Hepatocyte (in vitro differentiated cells): ENCODE measurements around the gene C10orf62. TPM values are rescaled to one million over a fixed set of nuclear protein-coding genes. Genes with fewer than 3 reads are reported as not detected.

Experiments
- DNase-seq: peaks from one replicate; pipeline ENCODE4 v3.0.0-alpha.2; 2016; ENCODE audit warnings: low spot score
- H2AFZ ChIP-seq: fragments of 200-600 bp; sonication (generic); 2 replicates; pipeline ENCODE4 v1.6.0; 2016; ENCODE audit warnings: antibody characterized with exemption, mild to moderate bottlenecking
- H3K27ac ChIP-seq: fragments of 200-600 bp; sonication (generic); 2 replicates; pipeline ENCODE4 v1.5.1; 2016; ENCODE audit warnings: mild to moderate bottlenecking
- H3K27me3 ChIP-seq: fragments of 200-600 bp; sonication (generic); 2 replicates; pipeline ENCODE4 v1.6.1; 2016
- H3K36me3 ChIP-seq: fragments of 200-600 bp; sonication (generic); replicated peaks from 2 replicates; pipeline ENCODE4 v1.5.1; 2016; ENCODE audit warnings: low read depth; ENCODE audit not compliant: insufficient read depth
- H3K4me1 ChIP-seq: fragments of 200-600 bp; sonication (generic); 2 replicates; pipeline ENCODE4 v1.5.1; 2016; ENCODE audit warnings: mild to moderate bottlenecking, moderate library complexity; ENCODE audit not compliant: insufficient read depth
- H3K4me2 ChIP-seq: fragments of 200-600 bp; sonication (generic); 2 replicates; pipeline ENCODE4 v1.6.0; 2016
- H3K4me3 ChIP-seq: fragments of 200-600 bp; sonication (generic); 2 replicates; pipeline ENCODE4 v1.5.1; 2016; ENCODE audit warnings: mild to moderate bottlenecking
- H3K79me2 ChIP-seq: fragments of 200-600 bp; sonication (generic); 2 replicates; pipeline ENCODE4 v1.6.0; 2017; ENCODE audit warnings: mild to moderate bottlenecking
- H3K9me2 ChIP-seq: fragments of 200-600 bp; sonication (generic); replicated peaks from 2 replicates; pipeline ENCODE4 v1.6.0; 2017; ENCODE audit warnings: mild to moderate bottlenecking; ENCODE audit not compliant: insufficient read depth
- H3K9me3 ChIP-seq: fragments of 200-600 bp; sonication (generic); 2 replicates; pipeline ENCODE4 v1.5.1; 2016; ENCODE audit warnings: low read depth, mild to moderate bottlenecking
- H4K20me1 ChIP-seq: fragments of 200-600 bp; sonication (generic); 2 replicates; pipeline ENCODE4 v1.6.0; 2016; ENCODE audit warnings: mild to moderate bottlenecking; ENCODE audit not compliant: insufficient read depth, poor library complexity, severe bottlenecking
- CTCF ChIP-seq: fragments of 200-600 bp; sonication (generic); IDR thresholded peaks from 2 replicates; pipeline ENCODE4 v1.5.1; 2016; ENCODE audit warnings: antibody characterized with exemption, mild to moderate bottlenecking; ENCODE audit not compliant: poor library complexity
- EZH2 ChIP-seq: fragments of 200-600 bp; sonication (generic); IDR thresholded peaks from 2 replicates; pipeline ENCODE4 v1.6.1; 2016; ENCODE audit warnings: antibody characterized with exemption, mild to moderate bottlenecking, borderline replicate concordance
- EZH2phosphoT487 ChIP-seq: fragments of 200-600 bp; sonication (generic); IDR thresholded peaks from one replicate; pipeline ENCODE4 v1.6.1; 2018; ENCODE audit warnings: antibody characterized with exemption, mild to moderate bottlenecking, low read depth, moderate library complexity; ENCODE audit not compliant: unreplicated experiment, severe bottlenecking
- WGBS: methylation state at CpG from one replicate; pipeline ENCODE4 v1.1.6; 2016; ENCODE audit warnings: low lambda C conversion rate; ENCODE audit errors: missing lambda C conversion rate; 5-methylcytosine and 5-hydroxymethylcytosine counted together
- polyA plus RNA-seq: library from polyadenylated mRNA; unstranded; fragments of >200 nt; fragmentation: Nextera tagmentation; extraction: Ambion mirVana; gene quantifications from 2 replicates; pipeline ENCODE4 v1.2.1, GENCODE V29; 2016
- total RNA-seq: library from RNA; depleted of rRNA; stranded (reverse); fragments of >200 nt; gene quantifications from 2 replicates; pipeline ENCODE4 v1.2.3, GENCODE V29; 2014

Gene C10orf62
- total and polyA plus RNA-seq, 2 experiments from 2014 or later, result 0.23 TPM; not detected in 1

DNA sequence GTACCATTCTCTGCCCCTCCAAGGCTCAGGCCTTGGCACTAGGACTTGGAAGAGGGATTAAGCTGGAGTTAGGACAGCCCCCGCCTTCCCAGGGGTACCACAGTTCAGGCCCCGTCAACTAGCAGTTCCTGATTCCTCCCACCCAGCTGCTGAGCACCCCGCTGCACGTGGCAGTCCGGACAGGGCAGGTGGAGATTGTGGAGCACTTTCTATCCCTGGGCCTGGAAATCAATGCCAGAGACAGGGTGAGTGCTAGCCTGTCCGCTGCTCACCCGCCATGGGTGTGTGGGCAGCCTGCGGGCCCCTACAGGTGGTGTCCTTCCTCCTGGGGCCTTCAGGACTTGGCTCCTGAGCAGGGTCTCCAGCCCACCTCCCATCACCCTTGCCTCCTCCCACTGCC, 7.4 kb upstream of the C10orf62 start:
- no peak for TF ChIP-seq EZH2phosphoT487
- TF ChIP-seq EZH2, result no peak
- no peak for TF ChIP-seq CTCF
- 99% methylated on average over 7 of the region's 8 CpGs for WGBS
- Histone ChIP-seq H3K4me1 (peaks cover 4% of the 10 kb centered on the region), H3K27me3 (no peaks in the 10 kb centered on the region), H3K4me3 (no peak overlapping the region), H3K36me3 (no peaks in the 10 kb centered on the region), H3K4me2 (no peak overlapping the region), H3K9me3 (no peaks in the 10 kb centered on the region), H2AFZ (no peak overlapping the region), H3K79me2 (no peaks in the 10 kb centered on the region), H3K9me2 (no peaks in the 10 kb centered on the region), H4K20me1 (no peaks in the 10 kb centered on the region), H3K27ac (no peak overlapping the region)
- no peak for DNase-seq

DNA sequence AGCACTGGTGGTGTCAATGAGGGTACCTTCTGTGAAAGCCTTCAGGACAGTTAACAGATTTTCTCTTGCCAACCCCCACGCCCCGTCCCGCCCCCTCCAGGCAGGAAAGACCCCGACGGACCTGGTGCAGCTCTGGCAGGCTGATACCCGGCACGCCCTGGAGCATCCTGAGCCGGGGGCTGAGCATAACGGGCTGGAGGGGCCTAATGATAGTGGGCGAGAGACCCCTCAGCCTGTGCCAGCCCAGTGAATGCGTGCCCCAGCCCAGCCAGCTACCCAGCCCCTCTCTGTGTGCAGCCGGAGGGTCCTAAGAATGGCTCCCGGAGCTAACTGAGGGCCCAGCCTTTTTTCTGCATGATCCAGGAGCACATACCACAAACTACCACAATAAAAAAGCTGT, 6.0 kb upstream of the C10orf62 start:
- Histone ChIP-seq H2AFZ (no peak overlapping the region), H3K27ac (no peak overlapping the region), H3K27me3 (no peaks in the 10 kb centered on the region), H3K9me3 (no peaks in the 10 kb centered on the region), H3K79me2 (no peaks in the 10 kb centered on the region), H3K9me2 (no peaks in the 10 kb centered on the region), H4K20me1 (no peaks in the 10 kb centered on the region), H3K4me3 (no peak overlapping the region), H3K4me1 (peaks cover 4% of the 10 kb centered on the region), H3K4me2 (no peak overlapping the region), H3K36me3 (no peaks in the 10 kb centered on the region)
- no peak for TF ChIP-seq EZH2
- TF ChIP-seq EZH2phosphoT487, result no peak
- TF ChIP-seq CTCF, result no peak
- DNase-seq, result no peak
- WGBS, result 92% methylated on average over 11 of the region's 13 CpGs

- Histone ChIP-seq H3K9me2 (no peaks in the 10 kb centered on the region), H3K36me3 (no peaks in the 10 kb centered on the region), H3K4me1 (peaks cover 4% of the 10 kb centered on the region), H3K27me3 (no peaks in the 10 kb centered on the region), H3K9me3 (no peaks in the 10 kb centered on the region), H3K4me2 (no peak within 1 kb of the TSS), H3K27ac (peak within 1 kb of the TSS; percentile 63), H4K20me1 (no peaks in the 10 kb centered on the region), H3K4me3 (no peak within 1 kb of the TSS), H3K79me2 (no peaks in the 10 kb centered on the region), H2AFZ (no peak within 1 kb of the TSS)
- TF ChIP-seq EZH2phosphoT487 (no peak), EZH2 (no peak), CTCF (no peak)
- 65% methylated on average over 5 of the region's 5 CpGs for WGBS
- peak; percentile 68 for DNase-seq
Observed at GRCh38 chr10:97584060-97584797, 5.3 kb upstream of the C10orf62 start, which contains the start of gene HOGA1. Gene HOGA1 (plus strand): TSS chr10:97584389. CDS start chr10:97584704, 315 bp downstream.
